Naive thymus-derived CD4-positive, alpha-beta T cell (primary cell): ENCODE results near the gene KIF16B. TPM values are rescaled to one million over a fixed set of nuclear protein-coding genes. Genes with fewer than 3 reads are reported as not detected.

Experiments used
- ATAC-seq: fragments of 150-1000 bp; cut with Tn5 transposase; 2 replicates; pipeline ENCODE4 v1.10.0; 2021; ENCODE audit warnings: mild to moderate bottlenecking, moderate library complexity
- CTCF ChIA-PET: fragments of 350-600 bp; sonication (Branson Sonifier 250); formaldehyde crosslinking; loops from one replicate; lab custom pipeline; 2021; ENCODE audit warnings: antibody characterized with exemption; lab: Charles Lee
- POLR2A ChIA-PET: fragments of 350-600 bp; sonication (Branson Sonifier 250); formaldehyde crosslinking; loops from one replicate; lab custom pipeline; 2021; ENCODE audit warnings: antibody characterized with exemption, inconsistent platforms; lab: Charles Lee
- DNase-seq, 9 donors: peaks; one replicate each; pipeline versions ENCODE4 v3.0.0 to v3.0.0-alpha.2; 2020 to 2022; ENCODE audit warnings: mixed read lengths in 1 of 9
- H3K27ac ChIP-seq: one replicate; pipeline ENCODE4 v1.7.0; 2013; ENCODE audit warnings: mild to moderate bottlenecking, low read depth, low read length, moderate library complexity
- H3K27me3 ChIP-seq, 2 donors: one replicate each; pipeline ENCODE4 v1.7.0; 2013; ENCODE audit warnings: low read length in 2 of 2, mild to moderate bottlenecking in 2 of 2, moderate library complexity in 2 of 2; ENCODE audit not compliant: control insufficient read depth in 2 of 2, insufficient read depth in 2 of 2
- H3K36me3 ChIP-seq, 3 experiments: 1 replicate in 2 of 3; 2 replicates in 1 of 3; pipeline ENCODE4 v1.7.0; 2013; ENCODE audit warnings: low read length in 3 of 3, mild to moderate bottlenecking in 3 of 3, moderate library complexity in 1 of 3; ENCODE audit not compliant: insufficient read depth in 3 of 3, control insufficient read depth in 2 of 3
- H3K4me1 ChIP-seq, 2 donors: one replicate each; pipeline ENCODE4 v1.7.0; 2013; ENCODE audit warnings: low read length in 2 of 2, mild to moderate bottlenecking in 2 of 2, moderate library complexity in 1 of 2; ENCODE audit not compliant: control insufficient read depth in 2 of 2, insufficient read depth in 2 of 2
- H3K4me3 ChIP-seq: 2 replicates; pipeline ENCODE4 v1.7.0; 2013; ENCODE audit warnings: mild to moderate bottlenecking, low read length
- H3K9me3 ChIP-seq, 3 experiments: 1 replicate in 2 of 3; 2 replicates in 1 of 3; pipeline ENCODE4 v1.7.0; 2013; ENCODE audit warnings: low read length in 3 of 3; ENCODE audit not compliant: control insufficient read depth in 2 of 3
- H3K27ac Mint-ChIP-seq, 9 donors: one replicate each; pipeline ENCODE4 v1.8.0; 2020 to 2022; ENCODE audit warnings: mixed read lengths in 9 of 9, mild to moderate bottlenecking in 8 of 9, moderate library complexity in 5 of 9, inconsistent platforms in 2 of 9
- H3K27me3 Mint-ChIP-seq, 5 donors: one replicate each; pipeline ENCODE4 v1.8.0; 2021 to 2022; ENCODE audit warnings: mixed read lengths in 5 of 5, mild to moderate bottlenecking in 1 of 5
- H3K36me3 Mint-ChIP-seq, 5 donors: one replicate each; pipeline ENCODE4 v1.8.0; 2020 to 2022; ENCODE audit warnings: mixed read lengths in 5 of 5, mild to moderate bottlenecking in 3 of 5, inconsistent platforms in 1 of 5
- H3K4me1 Mint-ChIP-seq, 7 donors: one replicate each; pipeline ENCODE4 v1.8.0; 2020 to 2022; ENCODE audit warnings: mixed read lengths in 7 of 7, mild to moderate bottlenecking in 3 of 7, inconsistent platforms in 1 of 7
- H3K4me3 Mint-ChIP-seq, 10 donors: one replicate each; pipeline ENCODE4 v1.8.0; 2020 to 2022; ENCODE audit warnings: mild to moderate bottlenecking in 10 of 10, mixed read lengths in 10 of 10, moderate library complexity in 6 of 10, inconsistent platforms in 2 of 10
- H3K9me3 Mint-ChIP-seq, 11 donors: one replicate each; pipeline ENCODE4 v1.8.0; 2020 to 2022; ENCODE audit warnings: mixed read lengths in 11 of 11, mild to moderate bottlenecking in 4 of 11, inconsistent platforms in 1 of 11, moderate library complexity in 1 of 11
- intact Hi-C, 2 donors: fragments of 100-400 bp; cut with micrococcal nuclease; formaldehyde crosslinking; loops; one replicate each; pipeline ENCODE4 v1.15.1; 2023
- polyA plus RNA-seq, 2 donors: library from polyadenylated mRNA; unstranded; fragments of 300-500 nt; fragmentation: Illumina TruSeq; gene quantifications; one replicate each; pipeline ENCODE4 v1.2.3, GENCODE V29; 2021
- total RNA-seq, 6 experiments: library from RNA in 5 of 6; stranded (reverse) in 5 of 6; gene quantifications; 1 replicate in 5 of 6; 2 replicates in 1 of 6; pipeline ENCODE4 v1.2.3 and lab custom pipeline; 2021 to 2026

The KIF16B gene
- total and polyA plus RNA-seq, 7 experiments from 2014 or later, result 6.0 to 13.7 (median 10.3) TPM

GRCh38 chr20:16541226-16541625 lies 32.0 kb downstream of the KIF16B start:
- ChIA-PET CTCF (no interaction called here), POLR2A (no interaction called here)
- Mint-ChIP-seq H3K4me3 (no peak overlapping the region), H3K27me3 (no peaks in the 10 kb centered on the region), H3K27ac (no peak overlapping the region), H3K4me1 (peaks cover 4 to 39% (median 8%) of the 10 kb centered on the region in 7 donors), H3K36me3 (peaks cover 0 to 26% (median 19%) of the 10 kb centered on the region in 5 donors), H3K9me3 (no peaks in the 10 kb centered on the region)
- DNase-seq, result no peak
- Histone ChIP-seq H3K27ac (no peak overlapping the region), H3K4me1 (no peaks in the 10 kb centered on the region), H3K36me3 (no peaks in the 10 kb centered on the region), H3K27me3 (no peaks in the 10 kb centered on the region), H3K9me3 (no peaks in the 10 kb centered on the region), H3K4me3 (no peak overlapping the region)
- no peak for ATAC-seq
- intact Hi-C loops, result no loop called here

- H3K36me3 ChIP-seq, result no peaks in the 10 kb centered on the region
- intact Hi-C loops, result no loop called here
- ChIA-PET CTCF (no interaction called here), POLR2A (no interaction called here)
- H3K27ac ChIP-seq, result no peak overlapping the region
- ATAC-seq (no peak), DNase-seq (no peak)
- no peaks in the 10 kb centered on the region for H3K9me3 Mint-ChIP-seq
- H3K27me3 ChIP-seq, result no peaks in the 10 kb centered on the region
- no peak overlapping the region for H3K27ac Mint-ChIP-seq
- H3K9me3 ChIP-seq, result no peaks in the 10 kb centered on the region
- no peak overlapping the region for H3K4me3 Mint-ChIP-seq
- no peak overlapping the region for H3K4me3 ChIP-seq
- H3K36me3 Mint-ChIP-seq, result peaks cover 0 to 26% (median 19%) of the 10 kb centered on the region in 5 donors
- H3K4me1 Mint-ChIP-seq, result peaks cover 4 to 28% (median 5%) of the 10 kb centered on the region in 7 donors
- H3K4me1 ChIP-seq, result no peaks in the 10 kb centered on the region
- no peaks in the 10 kb centered on the region for H3K27me3 Mint-ChIP-seq
Observed at GRCh38 chr20:16539280-16540021, 33.8 kb downstream of the KIF16B start.

- Mint-ChIP-seq H3K4me3 (no peak overlapping the region), H3K4me1 (peaks cover 2 to 28% (median 5%) of the 10 kb centered on the region in 7 donors), H3K9me3 (no peaks in the 10 kb centered on the region), H3K27me3 (no peaks in the 10 kb centered on the region), H3K36me3 (peaks cover 0 to 26% (median 19%) of the 10 kb centered on the region in 5 donors), H3K27ac (no peak overlapping the region)
- intact Hi-C loops, result no loop called here
- POLR2A ChIA-PET, result no interaction called here
- no peak overlapping the region for H3K27ac ChIP-seq
- H3K27me3 ChIP-seq, result no peaks in the 10 kb centered on the region
- CTCF ChIA-PET, result no interaction called here
- no peaks in the 10 kb centered on the region for H3K36me3 ChIP-seq
- no peak for ATAC-seq
- H3K4me3 ChIP-seq, result no peak overlapping the region
- no peaks in the 10 kb centered on the region for H3K4me1 ChIP-seq
- no peak for DNase-seq
- no peaks in the 10 kb centered on the region for H3K9me3 ChIP-seq
Observed at GRCh38 chr20:16538779-16539178, 34.5 kb downstream of the KIF16B start.

GRCh38 chr20:16537918-16538317 lies 35.3 kb downstream of the KIF16B start:
- Mint-ChIP-seq H3K9me3 (no peaks in the 10 kb centered on the region), H3K4me1 (peaks cover 2 to 28% (median 5%) of the 10 kb centered on the region in 7 donors), H3K27me3 (no peaks in the 10 kb centered on the region), H3K27ac (no peak overlapping the region), H3K4me3 (peak overlapping the region in 1 of 10 donors; percentile 22), H3K36me3 (peaks cover 0 to 26% (median 19%) of the 10 kb centered on the region in 5 donors)
- Histone ChIP-seq H3K27ac (no peak overlapping the region), H3K4me3 (no peak overlapping the region), H3K4me1 (no peaks in the 10 kb centered on the region), H3K27me3 (no peaks in the 10 kb centered on the region), H3K9me3 (no peaks in the 10 kb centered on the region), H3K36me3 (no peaks in the 10 kb centered on the region)
- ATAC-seq (no peak), DNase-seq (no peak)
- ChIA-PET CTCF (no interaction called here), POLR2A (no interaction called here)
- intact Hi-C loops, result no loop called here

GRCh38 chr20:16537025-16537665 lies 36.1 kb downstream of the KIF16B start:
- CTCF ChIA-PET, result no interaction called here

GRCh38 chr20:16535277-16535676 lies 38.0 kb downstream of the KIF16B start:
- intact Hi-C loops, result no loop called here
- H3K9me3 ChIP-seq, result no peaks in the 10 kb centered on the region
- H3K4me3 Mint-ChIP-seq, result no peak overlapping the region

More at GRCh38 chr20:16537025-16537665, 36.1 kb downstream of the KIF16B start:
- Histone ChIP-seq H3K36me3 (no peaks in the 10 kb centered on the region), H3K4me1 (no peaks in the 10 kb centered on the region), H3K9me3 (no peaks in the 10 kb centered on the region), H3K27me3 (no peaks in the 10 kb centered on the region), H3K4me3 (no peak overlapping the region), H3K27ac (no peak overlapping the region)
- POLR2A ChIA-PET, result no interaction called here
- H3K27ac Mint-ChIP-seq, result no peak overlapping the region
- peaks cover 0 to 22% (median 19%) of the 10 kb centered on the region in 5 donors for H3K36me3 Mint-ChIP-seq
- H3K4me1 Mint-ChIP-seq, result peaks cover 2 to 23% (median 4%) of the 10 kb centered on the region in 7 donors
- no peaks in the 10 kb centered on the region for H3K9me3 Mint-ChIP-seq
- intact Hi-C loops, result no loop called here
- no peak for DNase-seq
- no peak overlapping the region for H3K4me3 Mint-ChIP-seq
- ATAC-seq, result no peak
- no peaks in the 10 kb centered on the region for H3K27me3 Mint-ChIP-seq

More at GRCh38 chr20:16535277-16535676, 38.0 kb downstream of the KIF16B start:
- Mint-ChIP-seq H3K27ac (no peak overlapping the region), H3K4me1 (peaks cover 0 to 18% (median 4%) of the 10 kb centered on the region in 7 donors), H3K36me3 (peaks cover 0 to 21% (median 15%) of the 10 kb centered on the region in 5 donors), H3K9me3 (no peaks in the 10 kb centered on the region), H3K27me3 (no peaks in the 10 kb centered on the region)
- Histone ChIP-seq H3K27me3 (no peaks in the 10 kb centered on the region), H3K4me3 (no peak overlapping the region), H3K36me3 (no peaks in the 10 kb centered on the region), H3K4me1 (no peaks in the 10 kb centered on the region), H3K27ac (no peak overlapping the region)
- ChIA-PET POLR2A (no interaction called here), CTCF (no interaction called here)
- ATAC-seq, result no peak
- no peak for DNase-seq
